SK-N-MC (cell line): ENCODE data around the gene PODNL1.
"Not testable (repeated sequence)": the region's sequence is repeated elsewhere in the genome, so short reads cannot be mapped to it uniquely, and the experiment has no call there.

Source experiments
- DNase-seq: peaks from one replicate; pipeline ENCODE4 v3.0.0-alpha.2; 2011; ENCODE audit warnings: low read depth, low spot score
- H3K27ac ChIP-seq: fragments of 200-600 bp; sonication (generic); 2 replicates; pipeline ENCODE4 v1.5.1; 2016; ENCODE audit warnings: mixed run types
- H3K36me3 ChIP-seq: fragments of 200-600 bp; sonication (generic); 2 replicates; pipeline ENCODE4 v1.6.1; 2017; ENCODE audit warnings: antibody characterized with exemption, low read length, mixed read lengths; ENCODE audit not compliant: insufficient read depth
- H3K4me3 ChIP-seq: fragments of 200-600 bp; sonication (generic); 2 replicates; pipeline ENCODE4 v1.5.1; 2016
- H3K9ac ChIP-seq: fragments of 200-600 bp; sonication (generic); 2 replicates; pipeline ENCODE4 v1.8.0; 2017; ENCODE audit warnings: mixed run types, mixed read lengths; ENCODE audit not compliant: insufficient read length
- H3K9me3 ChIP-seq: fragments of 200-600 bp; sonication (generic); 2 replicates; pipeline ENCODE4 v1.6.1; 2017; ENCODE audit warnings: low read depth, mild to moderate bottlenecking, antibody characterized with exemption, low read length, moderate library complexity, mixed read lengths
- EZH2 ChIP-seq: fragments of 200-600 bp; sonication (generic); IDR thresholded peaks from one replicate; pipeline ENCODE4 v1.6.1; 2017; ENCODE audit warnings: antibody characterized with exemption
- FOXP2 ChIP-seq: optimal IDR thresholded peaks from 2 replicates; pipeline ENCODE3; 2011; ENCODE audit warnings: mild to moderate bottlenecking, moderate library complexity; ENCODE audit not compliant: insufficient read depth; ENCODE audit errors: extremely low read length, control extremely low read depth
- POLR2AphosphoS5 ChIP-seq: IDR thresholded peaks from 2 replicates; pipeline ENCODE4 v1.6.1; 2012; ENCODE audit warnings: mild to moderate bottlenecking, low read depth, low read length, borderline replicate concordance

PODNL1 gene

DNA sequence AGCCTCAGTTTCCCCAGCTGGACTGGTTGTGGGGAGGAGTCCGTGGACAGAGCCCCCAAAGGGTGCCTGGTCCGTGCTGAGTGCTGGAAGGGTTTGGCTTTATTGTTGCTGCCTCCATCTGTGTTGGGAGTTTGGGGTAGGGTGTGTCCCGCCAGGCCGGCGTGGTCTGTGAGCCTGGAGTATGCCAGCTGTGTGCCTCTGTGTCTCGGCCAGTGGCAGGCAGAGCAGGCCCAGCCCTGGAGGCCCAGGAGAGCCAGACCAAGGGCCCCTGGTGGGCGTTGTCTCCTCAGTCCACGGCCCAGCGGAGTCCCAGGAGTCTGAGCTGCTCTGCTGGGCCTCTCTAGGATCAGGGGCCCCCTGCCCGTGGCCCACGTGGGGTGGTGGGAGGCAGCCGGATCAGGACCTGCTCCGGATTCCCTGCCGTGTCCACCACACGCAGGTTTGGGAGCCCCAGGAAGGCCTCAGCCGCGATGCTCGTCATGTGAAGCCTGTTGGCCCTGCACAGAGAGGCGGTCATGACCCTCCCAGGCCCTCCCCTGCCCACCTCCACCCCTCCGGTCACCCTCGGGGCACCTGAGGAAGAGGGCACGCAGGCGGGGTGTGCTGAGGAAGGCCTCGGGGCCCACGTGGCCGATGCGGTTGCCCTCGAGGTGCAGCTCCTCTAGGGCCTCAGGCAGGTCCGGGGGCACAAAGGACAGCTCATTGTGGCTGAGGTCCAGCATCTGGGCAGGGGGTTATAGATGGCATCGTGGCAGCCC is 6.6 kb downstream of the PODNL1 start:
- H3K9ac ChIP-seq = no peak overlapping the region
- no peak for DNase-seq
- no peaks in the 10 kb centered on the region for H3K9me3 ChIP-seq
- no peak overlapping the region for H3K27ac ChIP-seq
- TF ChIP-seq EZH2 = no peak
- no peak for TF ChIP-seq POLR2AphosphoS5
- TF ChIP-seq FOXP2 = no peak
- H3K36me3 ChIP-seq = no peaks in the 10 kb centered on the region; the same call in 1 of the 2 replicates
- no peak overlapping the region for H3K4me3 ChIP-seq

DNA sequence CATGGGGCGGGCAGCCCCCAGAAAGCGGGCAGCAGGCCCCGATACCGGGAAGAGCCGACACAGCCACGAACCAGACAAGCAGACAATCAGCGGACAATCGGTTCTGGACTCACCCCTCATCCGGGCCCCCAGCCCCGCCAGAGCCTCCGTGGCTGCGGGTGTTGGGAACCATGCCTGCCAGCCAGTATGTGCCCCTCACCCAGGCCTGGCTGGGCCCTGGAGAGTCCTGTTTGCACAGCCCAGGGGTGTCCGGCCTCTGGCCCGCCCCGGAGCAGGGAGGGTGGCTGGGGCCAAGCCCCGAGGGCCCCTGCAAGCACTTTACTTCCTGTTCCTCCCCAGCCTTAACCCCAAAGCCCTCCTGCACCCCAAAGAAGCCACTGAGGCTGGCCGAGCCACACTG is 7.8 kb downstream of the PODNL1 start:
- TF ChIP-seq FOXP2 (no peak), EZH2 (no peak), POLR2AphosphoS5 (no peak)
- DNase-seq = no peak

DNA sequence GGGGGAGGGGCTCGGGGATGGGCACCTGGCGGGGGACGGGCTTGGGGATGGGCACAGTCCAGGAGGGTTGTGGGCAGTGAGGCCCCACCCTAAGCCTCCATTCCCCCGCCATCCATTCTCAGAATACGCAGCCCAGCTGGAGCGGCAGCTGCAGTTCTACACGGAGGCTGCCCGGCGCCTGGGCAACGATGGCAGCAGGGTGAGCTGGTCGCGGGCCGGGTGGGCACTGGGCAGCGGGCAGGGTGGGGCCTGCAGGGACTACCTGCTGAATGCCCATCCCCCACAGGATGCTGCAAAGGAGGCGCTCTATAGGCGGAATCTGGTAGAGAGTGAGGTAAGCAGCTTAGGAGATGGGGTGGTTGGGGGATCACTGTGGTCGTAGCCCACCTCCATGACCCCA is 8.3 kb downstream of the PODNL1 start:
- H3K9ac ChIP-seq = no peak overlapping the region
- no peak for DNase-seq
- TF ChIP-seq FOXP2 = no peak
- no peak for TF ChIP-seq POLR2AphosphoS5
- no peak for TF ChIP-seq EZH2
- no peak overlapping the region for H3K27ac ChIP-seq
- no peak overlapping the region for H3K4me3 ChIP-seq
- H3K9me3 ChIP-seq = no peaks in the 10 kb centered on the region
- H3K36me3 ChIP-seq = no peaks in the 10 kb centered on the region; the same call in 1 of the 2 replicates

More for the DNA sequence above, 7.8 kb downstream of the PODNL1 start:
- Histone ChIP-seq H3K9me3 (no peaks in the 10 kb centered on the region), H3K4me3 (no peak overlapping the region), H3K9ac (no peak overlapping the region), H3K27ac (no peak overlapping the region), H3K36me3 (no peaks in the 10 kb centered on the region; the same call in 1 of the 2 replicates)

DNA sequence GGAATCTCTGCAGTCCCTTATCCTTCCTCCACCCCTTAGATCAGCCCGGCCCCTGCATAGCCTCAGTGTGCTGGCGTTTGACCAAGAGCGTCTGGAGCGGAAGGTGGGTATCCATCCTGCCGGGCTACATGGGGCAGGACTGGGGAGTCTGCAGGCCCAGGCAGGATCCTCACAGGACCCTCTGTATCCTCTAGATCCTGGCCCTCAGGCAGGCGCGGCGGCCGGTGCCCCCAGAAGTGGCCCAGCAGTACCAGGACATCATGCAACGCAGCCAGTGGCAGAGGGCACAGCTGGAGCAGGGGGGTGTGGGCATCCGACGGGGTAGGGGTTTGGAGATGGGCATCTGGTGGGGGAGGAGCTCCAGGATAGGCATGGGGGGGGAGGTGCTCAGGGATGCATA is 8.9 kb downstream of the PODNL1 start:
- no peak for DNase-seq
- Histone ChIP-seq H3K9me3 (no peaks in the 10 kb centered on the region), H3K4me3 (no peak overlapping the region), H3K36me3 (peaks cover 2% of the 10 kb centered on the region; the same call in 1 of the 2 replicates), H3K9ac (no peak overlapping the region), H3K27ac (no peak overlapping the region)
- TF ChIP-seq EZH2 (no peak), FOXP2 (no peak), POLR2AphosphoS5 (no peak)

DNA sequence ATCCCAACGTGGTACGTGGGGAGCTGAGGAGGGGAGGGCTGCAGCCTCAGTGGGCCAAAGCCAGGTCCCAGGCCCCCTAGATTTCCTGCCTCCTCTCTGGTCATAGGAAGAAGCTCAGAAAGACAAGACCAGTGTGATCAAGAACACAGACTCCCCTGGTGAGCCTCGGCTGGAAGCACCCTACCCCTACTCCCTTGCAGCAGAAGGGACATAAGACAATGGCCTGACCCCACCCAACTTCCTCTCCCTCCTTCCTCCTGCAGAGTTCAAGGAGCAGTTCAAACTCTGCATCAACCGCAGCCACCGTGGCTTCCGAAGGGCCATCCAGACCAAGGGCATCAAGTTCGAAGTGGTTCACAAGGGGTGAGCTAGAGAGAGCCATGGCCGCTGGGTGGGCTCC is 11.5 kb downstream of the PODNL1 start:
- Histone ChIP-seq H3K27ac (no peak overlapping the region), H3K9ac (no peak overlapping the region), H3K9me3 (no peaks in the 10 kb centered on the region), H3K4me3 (no peak overlapping the region), H3K36me3 (peaks cover 12% of the 10 kb centered on the region; the same call in 1 of the 2 replicates)
- TF ChIP-seq EZH2 = no peak
- no peak for TF ChIP-seq FOXP2
- no peak for TF ChIP-seq POLR2AphosphoS5
- DNase-seq = no peak

DNA sequence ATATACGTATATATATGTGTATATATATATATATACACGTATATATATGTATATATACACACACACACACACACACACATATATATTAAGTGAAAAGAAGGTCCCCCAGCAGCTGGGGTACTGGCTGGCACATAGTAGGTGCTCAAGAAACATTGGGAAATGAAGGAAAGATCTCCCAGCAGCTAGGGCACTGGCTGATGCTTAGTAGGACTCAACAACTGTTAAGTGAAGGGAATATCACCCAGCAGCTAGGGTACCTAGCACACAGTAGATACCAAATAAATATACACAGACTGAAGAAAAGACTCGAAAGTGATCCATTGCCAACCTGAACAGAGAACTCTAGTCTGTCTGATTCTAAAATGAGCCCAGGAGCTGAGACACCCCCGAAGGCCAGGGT is 12.2 kb downstream of the PODNL1 start:
- Histone ChIP-seq H3K4me3 (no peak overlapping the region), H3K27ac (no peak overlapping the region), H3K36me3 (peaks cover 19% of the 10 kb centered on the region), H3K9me3 (no peaks in the 10 kb centered on the region), H3K9ac (no peak overlapping the region)
- TF ChIP-seq POLR2AphosphoS5 (no peak), EZH2 (no peak), FOXP2 (no peak)
- DNase-seq = no peak

DNA sequence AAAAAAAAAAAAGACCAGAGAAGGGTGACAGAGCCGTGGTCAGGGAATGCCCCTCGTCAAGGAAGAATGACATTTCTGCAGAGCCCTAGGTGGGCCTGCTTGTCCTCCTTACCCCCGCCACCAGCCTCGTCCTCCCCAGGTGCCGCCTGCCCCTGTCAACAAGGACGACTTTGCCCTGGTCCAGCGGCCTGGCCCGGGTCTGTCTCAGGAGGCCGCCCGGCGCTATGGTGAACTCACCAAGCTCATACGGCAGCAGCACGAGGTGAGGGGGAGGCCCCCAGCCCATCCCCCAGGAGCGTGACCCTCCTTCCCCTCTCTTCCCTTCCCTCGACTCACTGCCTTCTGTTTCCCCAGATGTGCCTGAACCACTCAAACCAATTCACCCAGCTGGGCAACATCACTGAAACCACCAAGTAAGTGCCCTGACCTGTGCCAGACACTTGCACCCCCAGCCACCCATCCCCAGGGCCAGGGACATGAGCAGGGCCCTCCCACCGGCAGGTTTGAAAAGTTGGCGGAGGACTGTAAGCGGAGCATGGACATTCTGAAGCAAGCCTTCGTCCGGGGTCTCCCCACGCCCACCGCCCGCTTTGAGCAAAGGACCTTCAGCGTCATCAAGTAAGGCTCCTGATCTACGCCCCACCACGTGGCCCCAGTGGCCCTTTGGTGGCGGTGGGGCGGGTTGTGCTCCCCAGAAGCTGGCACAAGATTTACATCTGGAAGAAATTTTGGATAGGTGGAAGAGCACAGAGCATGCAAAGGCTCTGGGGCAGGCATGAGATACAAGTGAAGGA is 14.8 kb downstream of the PODNL1 start:
- no peak overlapping the region for H3K27ac ChIP-seq
- no peak for TF ChIP-seq FOXP2
- TF ChIP-seq POLR2AphosphoS5 = no peak
- no peak for TF ChIP-seq EZH2
- peaks cover 39% of the 10 kb centered on the region for H3K36me3 ChIP-seq

DNA sequence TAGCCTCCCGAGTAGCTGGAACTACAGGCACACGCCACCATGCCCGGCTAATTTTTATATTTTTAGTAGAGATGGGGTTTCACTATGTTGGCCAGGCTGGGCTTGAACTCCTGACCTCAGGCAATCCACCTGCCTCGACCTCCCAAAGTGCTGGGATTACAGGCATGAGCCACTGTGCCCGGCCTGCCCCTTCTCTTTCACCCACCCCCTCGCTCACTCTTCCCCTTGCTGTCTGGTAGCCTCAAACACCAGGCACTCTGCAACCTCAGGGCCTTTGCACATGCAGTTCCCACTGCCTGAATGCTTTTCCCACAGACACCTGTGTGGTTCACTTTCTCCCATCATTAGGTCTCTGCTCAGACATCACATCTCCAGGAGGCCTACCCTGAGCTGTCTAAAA is 16.1 kb downstream of the PODNL1 start:
- H3K4me3 ChIP-seq, H3K27ac ChIP-seq, H3K9ac ChIP-seq, H3K9me3 ChIP-seq, DNase-seq: not testable (repeated sequence)
- peaks cover 43% of the 10 kb centered on the region for H3K36me3 ChIP-seq

More for the DNA sequence above, 14.8 kb downstream of the PODNL1 start:
- Histone ChIP-seq H3K9me3 (no peaks in the 10 kb centered on the region), H3K4me3 (no peak overlapping the region), H3K9ac (no peak overlapping the region)
- no peak for DNase-seq
